Islet of Langerhans (tissue), 1 donor: Measurements from ENCODE around the gene KAT7.

Experiments used
- FAIRE-seq: peaks from one replicate; lab custom pipeline; 2011; peaks lifted over from hg19 to GRCh38; lab: Jason Lieb, UNC

KAT7 gene

DNA sequence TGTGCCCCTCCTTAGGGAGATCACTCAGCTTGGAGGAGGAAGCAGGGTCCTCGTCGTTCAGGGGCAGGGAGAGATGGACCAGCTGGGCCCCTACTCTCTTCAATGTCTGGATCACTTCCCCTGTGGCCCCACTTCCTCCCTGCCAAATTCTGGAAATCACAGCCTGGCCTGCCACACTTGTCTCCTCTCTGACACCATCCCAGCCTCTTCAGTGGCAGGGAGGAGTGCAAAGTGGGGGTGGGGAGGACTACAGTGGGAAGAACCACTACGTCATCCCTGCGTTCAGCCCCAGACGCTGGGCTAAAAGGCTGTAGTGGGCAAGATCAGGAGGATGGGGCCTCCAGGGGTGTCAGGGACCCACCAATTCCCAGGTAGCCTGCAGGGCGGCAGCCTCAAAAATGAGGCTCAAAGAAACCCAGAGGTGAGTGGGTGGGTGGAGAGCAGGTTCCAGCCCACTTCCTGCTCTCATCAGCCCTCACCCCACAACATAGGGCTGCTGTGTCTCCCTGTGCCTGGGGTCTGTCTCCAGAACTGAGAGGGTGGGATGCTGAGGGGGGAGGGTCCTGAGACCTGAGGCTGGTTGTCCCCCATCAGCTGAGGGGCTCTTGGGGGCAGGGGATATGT, 84.4 kb downstream of the KAT7 start:
- FAIRE-seq = no peak

- FAIRE-seq = no peak
These were observed 85.0 kb downstream of the KAT7 start for GRCh38 chr17:49873466-49873865.

GRCh38 chr17:49873926-49874325, 85.4 kb downstream of the KAT7 start:
- no peak for FAIRE-seq

DNA sequence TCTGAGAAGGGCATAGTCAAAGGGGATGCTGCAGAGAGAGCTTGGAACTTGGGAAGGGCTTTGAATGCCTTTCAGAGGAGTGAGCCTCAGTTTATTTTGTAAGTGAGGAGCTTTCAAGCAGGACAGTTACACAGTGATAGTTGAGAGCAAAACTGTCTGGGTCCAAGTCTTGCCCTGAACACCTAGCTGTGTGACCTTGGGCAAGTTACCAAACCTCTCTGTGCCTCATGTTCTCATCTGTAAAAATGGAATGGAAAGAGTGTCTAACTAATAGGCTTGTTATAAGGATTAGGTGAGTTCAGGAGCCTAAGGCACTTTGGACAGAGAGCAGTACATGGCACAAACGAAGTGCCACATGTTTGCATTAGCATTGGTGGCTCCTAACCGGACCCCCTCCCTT, 86.4 kb downstream of the KAT7 start:
- no peak for FAIRE-seq

- no peak for FAIRE-seq
These were observed 87.2 kb downstream of the KAT7 start for GRCh38 chr17:49875685-49876084.

DNA sequence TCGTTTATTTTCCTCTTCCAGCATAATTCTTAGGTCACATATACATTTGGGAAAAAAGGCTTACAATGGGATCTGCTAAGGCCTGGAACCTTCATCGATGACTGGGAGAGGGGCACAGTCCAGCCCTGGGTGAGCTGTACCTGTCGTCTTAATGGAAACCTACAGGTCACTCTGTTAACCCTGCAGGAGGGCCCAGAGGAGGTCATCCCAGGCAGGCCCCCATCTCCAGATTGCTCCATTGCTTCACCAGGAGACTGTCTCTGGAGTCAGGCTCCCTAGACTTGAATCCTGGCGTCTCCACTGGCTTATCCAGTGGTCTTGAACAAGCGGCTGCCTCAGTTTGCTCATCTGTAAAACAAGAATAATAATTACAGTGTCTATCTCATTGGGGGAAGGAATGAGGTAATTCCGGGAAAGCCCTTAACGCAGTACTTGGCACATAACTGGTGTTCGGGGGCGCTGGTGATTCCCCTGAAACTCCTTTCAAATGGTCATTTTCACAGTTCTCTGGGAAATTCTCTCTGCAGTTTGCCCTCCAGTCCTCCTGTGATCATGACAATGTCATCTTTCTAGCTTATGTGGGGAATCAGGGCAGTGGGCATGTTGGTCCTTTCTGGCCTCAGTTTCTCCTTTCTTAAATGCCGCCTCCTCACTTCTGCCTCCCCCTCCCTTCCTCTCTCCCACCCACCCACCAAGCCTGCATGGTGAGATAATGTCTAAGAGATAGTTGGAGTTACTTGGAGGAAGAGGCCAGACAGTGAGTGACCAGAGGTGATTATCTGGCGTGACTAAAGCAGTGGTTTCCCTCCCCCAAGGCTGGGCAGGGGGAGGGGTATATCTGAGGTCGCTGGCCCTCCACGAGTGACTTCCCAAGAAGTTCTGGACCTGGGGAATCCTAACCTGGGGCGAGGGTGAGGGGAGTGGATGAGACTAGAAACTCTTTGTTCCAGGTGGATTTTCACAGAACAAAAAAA, 90.7 kb downstream of the KAT7 start:
- no peak for FAIRE-seq

- no peak for FAIRE-seq
These were observed 92.0 kb downstream of the KAT7 start for GRCh38 chr17:49880291-49881053.

GRCh38 chr17:49881054-49881402, 92.5 kb downstream of the KAT7 start:
- FAIRE-seq = no peak

DNA sequence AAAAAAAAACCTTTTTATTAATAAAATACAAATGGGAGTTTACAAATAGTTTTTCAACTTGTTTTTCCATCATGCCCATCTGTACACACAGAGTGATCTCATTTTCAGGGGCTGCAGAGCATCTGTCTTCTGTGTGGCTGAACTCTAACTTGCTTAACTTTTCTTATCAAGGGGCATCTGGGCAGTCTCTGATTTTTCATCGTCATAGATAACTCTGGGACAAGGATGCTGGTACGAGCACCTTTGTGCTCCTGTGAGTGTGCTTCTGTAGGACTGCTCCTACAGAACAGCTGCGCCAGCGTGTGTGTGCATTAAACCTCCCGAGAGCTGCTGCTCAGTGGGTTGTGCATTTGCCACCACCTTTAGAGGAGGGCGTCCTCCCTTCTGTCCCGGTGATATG, 94.0 kb downstream of the KAT7 start:
- no peak for FAIRE-seq
